Measurements from ENCODE around the gene AMDHD2.
A peak's percentile ranks its signal among the peaks of the same experiment; 100 is the strongest.
"Not testable (repeated sequence)": the region's sequence is repeated elsewhere in the genome, so short reads cannot be mapped to it uniquely, and the experiment has no call there.

AMDHD2 gene

GRCh38 chr16:2535625-2536013, 15.4 kb downstream of the AMDHD2 start:
- no peak for DNase-seq

GRCh38 chr16:2537451-2538379, 17.5 kb downstream of the AMDHD2 start, which contains the start of gene PDPK1:
PDPK1 (plus strand) TSS chr16:2538021; CDS start chr16:2538113, 92 bp downstream.
- DNase-seq: peak; percentile 92

- not testable (repeated sequence) for DNase-seq
Measured at GRCh38 chr16:2539192-2539844, 19.1 kb downstream of the AMDHD2 start.

GRCh38 chr16:2539845-2540458, 19.8 kb downstream of the AMDHD2 start:
- DNase-seq: not testable (repeated sequence)

- DNase-seq: not testable (repeated sequence)
Measured at GRCh38 chr16:2540912-2541311, 20.7 kb downstream of the AMDHD2 start.

GRCh38 chr16:2541409-2541808, 21.2 kb downstream of the AMDHD2 start:
- not testable (repeated sequence) for DNase-seq

- not testable (repeated sequence) for DNase-seq
Measured at GRCh38 chr16:2543771-2544170, 23.6 kb downstream of the AMDHD2 start.

- DNase-seq: not testable (repeated sequence)
Measured at GRCh38 chr16:2550283-2550878, 30.2 kb downstream of the AMDHD2 start.

- not testable (repeated sequence) for DNase-seq
Measured at GRCh38 chr16:2551420-2551889, 31.3 kb downstream of the AMDHD2 start.

- not testable (repeated sequence) for DNase-seq
Measured at GRCh38 chr16:2554709-2555425, 34.7 kb downstream of the AMDHD2 start.

GRCh38 chr16:2557150-2557549, 37.0 kb downstream of the AMDHD2 start:
- DNase-seq: not testable (repeated sequence)

- not testable (repeated sequence) for DNase-seq
Measured at GRCh38 chr16:2560131-2560797, 40.1 kb downstream of the AMDHD2 start.

- DNase-seq: not testable (repeated sequence)
Measured at GRCh38 chr16:2560798-2561133, 40.6 kb downstream of the AMDHD2 start.

GRCh38 chr16:2567506-2567905, 47.3 kb downstream of the AMDHD2 start:
- not testable (repeated sequence) for DNase-seq

GRCh38 chr16:2568573-2568972, 48.4 kb downstream of the AMDHD2 start:
- DNase-seq: not testable (repeated sequence)

- DNase-seq: not testable (repeated sequence)
Measured at GRCh38 chr16:2572704-2573103, 52.5 kb downstream of the AMDHD2 start.

- DNase-seq: not testable (repeated sequence)
Measured at GRCh38 chr16:2575839-2576238, 55.7 kb downstream of the AMDHD2 start.

- DNase-seq: not testable (repeated sequence)
Measured at GRCh38 chr16:2577044-2577443, 56.9 kb downstream of the AMDHD2 start.

GRCh38 chr16:2578905-2579304, 58.7 kb downstream of the AMDHD2 start:
- DNase-seq: not testable (repeated sequence)

GRCh38 chr16:2580143-2580542, 60.0 kb downstream of the AMDHD2 start:
- DNase-seq: not testable (repeated sequence)

- not testable (repeated sequence) for DNase-seq
Measured at GRCh38 chr16:2580818-2581217, 60.6 kb downstream of the AMDHD2 start.
